GM21723 (cell line): ENCODE measurements around the gene HDAC9.
"Not testable (repeated sequence)": the region's sequence is repeated elsewhere in the genome, so short reads cannot be mapped to it uniquely, and the experiment has no call there.

Source experiments
- ATAC-seq: cut with Tn5 transposase; IDR thresholded peaks from one replicate; pipeline ENCODE4 v1.9.1; 2021; ENCODE audit warnings: mild to moderate bottlenecking, moderate library complexity; ENCODE audit not compliant: unreplicated experiment

Gene HDAC9

DNA sequence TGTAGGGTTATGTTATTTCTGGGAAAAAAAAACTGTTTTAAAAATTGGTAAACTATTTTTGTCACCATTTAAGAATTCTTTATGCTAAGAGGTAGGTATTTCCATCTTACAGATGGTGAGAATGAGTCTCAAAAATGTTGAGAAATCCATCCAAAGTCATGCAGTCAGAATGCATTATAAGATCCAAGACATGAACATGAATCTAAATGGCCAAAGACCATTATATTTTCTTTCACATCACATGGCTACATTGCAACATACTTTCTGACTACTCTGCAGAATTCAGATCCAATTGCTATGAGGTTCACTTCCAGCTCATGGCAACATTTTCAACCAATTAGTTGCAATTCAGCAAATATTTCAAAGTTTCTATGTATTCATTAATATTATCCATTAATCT, 440.7 kb downstream of the HDAC9 start:
- no peak for ATAC-seq

DNA sequence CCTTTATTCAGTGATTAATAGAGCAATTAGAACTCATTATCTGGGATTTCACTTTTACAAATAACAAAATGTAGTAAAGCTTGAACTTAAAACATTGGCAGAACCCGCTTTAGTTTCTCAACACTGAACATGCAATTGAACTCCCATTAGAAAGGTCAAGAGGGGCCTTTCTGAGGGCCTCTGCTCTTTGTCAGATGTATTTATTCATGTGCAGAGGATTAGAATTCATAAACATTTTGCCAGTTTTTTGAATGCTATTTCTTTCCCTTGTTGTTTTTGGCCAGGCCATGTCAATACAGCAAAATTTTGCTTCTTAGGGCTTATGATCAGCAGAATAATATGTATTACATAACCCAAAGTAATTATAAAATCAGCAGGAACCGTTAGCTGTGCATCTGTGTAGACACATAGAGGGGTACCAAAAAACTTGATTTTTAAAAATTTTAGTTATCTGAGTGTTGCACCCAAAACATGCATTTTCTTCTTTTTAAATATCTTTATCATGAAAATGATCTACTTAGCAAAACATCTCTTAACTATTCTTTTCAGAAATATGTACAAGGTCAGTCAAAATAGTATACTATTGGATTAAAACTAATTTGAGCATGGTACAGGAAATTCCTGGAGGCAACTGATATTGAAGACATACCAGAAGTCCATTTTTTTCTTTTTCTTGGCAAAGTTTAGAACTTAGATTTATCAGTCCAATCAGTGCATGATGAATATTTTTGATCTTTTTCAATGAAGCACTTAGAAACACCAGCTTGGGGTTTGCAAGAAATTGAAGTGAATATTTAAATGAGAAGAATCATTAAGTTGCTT, 444.4 kb downstream of the HDAC9 start:
- no peak for ATAC-seq

DNA sequence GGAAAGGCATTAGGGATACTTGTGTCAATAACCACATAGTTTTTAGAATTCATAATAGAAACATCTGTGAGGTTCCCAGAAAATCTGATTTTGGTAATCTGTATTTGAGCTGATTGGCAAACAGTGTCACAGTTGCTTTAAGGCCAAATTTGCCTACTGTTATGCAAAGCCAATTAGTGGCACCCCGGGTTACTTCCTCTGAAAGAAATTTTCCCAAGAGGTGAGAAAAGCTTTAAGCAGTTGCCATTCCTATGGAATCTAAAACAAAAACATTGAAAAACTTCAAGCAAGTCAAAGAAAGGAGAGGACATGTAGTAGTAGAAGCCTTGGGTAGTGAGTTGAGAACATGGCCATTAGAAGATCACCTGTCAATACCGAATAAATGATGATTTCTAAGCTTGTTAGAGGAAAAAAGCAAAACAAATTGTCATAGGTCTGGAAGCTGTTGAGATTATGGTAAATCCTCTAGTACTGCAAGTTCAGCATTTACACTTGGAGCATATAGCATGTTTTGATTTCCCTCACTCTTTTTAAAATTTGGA, 445.1 kb downstream of the HDAC9 start:
- ATAC-seq, result no peak

DNA sequence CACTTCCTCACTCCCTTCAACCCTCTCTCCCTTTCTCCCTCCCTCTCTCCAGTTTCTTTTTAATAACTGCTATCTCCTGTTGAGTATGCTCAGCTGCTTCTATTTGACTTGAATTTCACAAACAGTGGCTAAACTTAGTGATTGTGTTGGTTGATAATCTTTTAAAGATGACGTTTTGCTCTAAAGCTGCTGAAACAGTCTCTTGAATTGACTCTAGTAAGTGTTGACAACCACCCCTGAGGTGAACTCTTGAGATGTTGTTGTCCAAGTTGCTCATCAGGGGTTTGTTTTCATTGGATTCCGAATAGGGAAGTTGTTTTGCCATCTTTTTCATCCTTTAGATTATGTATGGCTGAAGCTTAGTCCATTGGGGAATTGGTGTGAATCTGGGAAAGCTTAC, 445.7 kb downstream of the HDAC9 start:
- ATAC-seq, result no peak

DNA sequence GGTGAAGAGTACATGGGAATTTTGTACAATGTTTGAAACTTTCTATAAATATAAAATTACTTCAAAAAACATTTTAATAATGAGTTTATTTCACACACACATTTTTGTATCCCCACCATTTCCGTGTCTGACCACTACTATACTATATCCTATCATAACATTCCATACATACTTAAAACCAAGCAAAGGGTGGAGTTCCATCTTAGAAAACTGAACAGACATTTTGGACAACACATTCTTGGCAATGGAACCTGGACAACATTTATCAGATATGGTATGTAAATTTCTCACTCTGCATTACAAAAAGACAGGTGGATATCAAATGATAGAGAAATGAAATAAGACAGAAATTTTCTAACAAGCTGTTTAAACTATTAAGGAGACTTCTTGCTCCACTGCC, 453.0 kb downstream of the HDAC9 start:
- no peak for ATAC-seq

DNA sequence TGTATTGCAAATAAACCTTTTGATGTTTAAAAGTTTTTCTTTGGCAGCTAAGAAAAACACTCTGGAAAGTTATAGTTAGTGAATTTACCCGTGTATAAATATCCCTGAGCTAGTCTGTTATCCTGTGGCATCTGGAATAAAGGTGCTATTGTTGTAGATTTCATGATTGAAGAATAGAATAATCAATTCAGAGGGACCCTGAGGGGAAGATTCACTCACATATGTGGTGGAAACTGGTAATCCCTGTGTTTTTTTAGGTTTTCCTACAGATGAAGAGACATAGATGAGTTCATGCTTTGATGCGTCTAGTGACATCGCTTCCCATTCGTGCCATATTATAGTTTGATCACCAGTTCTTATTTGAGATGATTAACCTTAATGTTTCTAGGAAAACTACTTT, 457.3 kb downstream of the HDAC9 start:
- ATAC-seq, result no peak

DNA sequence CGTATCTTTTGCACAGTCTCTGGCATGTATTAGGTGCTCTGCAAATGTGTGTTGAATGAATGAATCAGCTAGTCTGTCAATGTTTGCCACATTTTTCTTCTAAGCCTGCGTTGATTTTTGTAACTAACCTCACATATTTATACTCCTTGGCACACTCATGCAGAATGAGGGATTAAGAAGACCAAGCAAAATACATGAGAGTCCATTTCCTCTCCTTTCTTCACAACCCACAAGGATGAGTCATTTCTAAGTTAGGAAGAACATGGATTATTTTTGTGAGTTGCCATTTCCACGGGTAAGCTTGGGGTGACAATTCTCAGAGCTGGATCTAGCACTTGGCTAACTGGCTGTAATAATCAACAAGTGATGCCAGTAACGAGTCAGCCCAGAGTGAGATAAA, 463.1 kb downstream of the HDAC9 start:
- ATAC-seq, result no peak

DNA sequence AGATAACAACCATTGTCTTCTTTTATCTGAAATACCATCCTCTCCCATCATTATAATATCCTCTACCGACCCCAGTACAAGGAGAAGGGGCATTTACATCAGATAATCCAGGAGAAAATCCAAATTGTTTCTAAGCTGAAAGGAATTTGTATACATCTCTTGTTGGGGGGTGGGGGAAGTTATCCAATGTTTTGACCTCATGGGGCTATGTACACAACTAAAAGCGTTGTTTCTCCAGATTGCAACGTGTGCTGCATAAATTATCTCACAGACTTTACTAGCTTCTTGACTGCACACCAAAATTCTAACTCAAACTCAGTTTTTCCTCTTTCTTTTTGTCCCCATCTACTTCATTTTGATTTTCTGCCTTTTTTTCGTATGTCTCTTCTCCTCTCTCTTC, 465.2 kb downstream of the HDAC9 start:
- no peak for ATAC-seq

DNA sequence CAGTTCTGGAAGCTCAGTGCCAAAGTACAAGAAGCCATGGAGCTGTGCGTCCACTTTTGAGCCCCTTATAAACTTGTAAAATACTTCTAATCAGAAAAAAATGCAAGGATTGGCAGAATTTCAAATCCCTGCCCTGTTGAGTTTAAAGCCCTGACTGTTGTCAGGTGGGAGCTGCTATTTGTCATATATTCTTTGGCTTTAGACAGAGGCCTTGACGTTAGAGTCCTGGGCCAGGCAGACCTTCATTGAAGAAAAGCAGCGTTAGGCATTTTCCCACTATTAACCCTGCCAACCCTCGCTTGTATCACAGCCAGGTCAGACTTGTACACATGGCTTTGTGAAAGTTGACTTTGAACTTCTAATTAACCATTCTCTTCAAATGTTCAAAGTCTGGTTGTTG, 466.5 kb downstream of the HDAC9 start:
- no peak for ATAC-seq

DNA sequence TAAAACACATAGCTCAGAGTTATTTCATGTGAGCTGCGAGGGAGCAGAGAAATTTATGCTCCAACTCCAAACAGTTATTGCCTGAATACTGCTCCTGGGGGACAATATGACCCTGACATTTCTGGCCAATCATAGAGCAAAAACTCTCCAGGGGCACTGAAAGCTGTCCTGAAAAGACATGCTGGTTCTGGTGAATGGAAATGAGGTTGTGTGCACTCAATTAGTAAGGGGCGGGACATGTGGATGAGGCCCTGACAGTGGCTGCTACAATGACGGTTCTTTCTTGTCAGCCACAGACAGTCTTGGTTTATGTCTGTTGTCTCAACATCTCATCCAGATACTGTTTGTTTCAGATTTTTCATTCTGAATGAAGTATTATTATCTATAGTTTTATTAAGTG, 470.1 kb downstream of the HDAC9 start:
- ATAC-seq, result no peak

DNA sequence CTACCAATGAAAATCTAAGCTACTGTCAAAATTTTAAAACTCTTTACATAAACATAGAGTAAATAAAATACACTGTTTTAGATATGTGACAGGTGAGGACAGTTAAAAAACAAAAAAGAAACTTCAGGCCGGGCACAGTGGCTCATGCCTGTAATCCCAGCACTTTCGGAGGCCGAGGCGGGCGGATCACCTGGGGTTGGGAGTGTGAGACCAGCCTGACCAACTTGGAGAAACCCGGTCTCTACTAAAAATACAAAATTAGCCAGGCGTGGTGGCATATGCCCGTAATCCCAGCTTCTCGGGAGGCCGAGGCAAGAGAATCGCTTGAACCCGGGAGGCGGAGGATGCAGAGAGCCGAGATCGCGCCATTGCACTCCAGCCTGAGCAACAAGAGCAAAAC, 472.2 kb downstream of the HDAC9 start:
- not testable (repeated sequence) for ATAC-seq

DNA sequence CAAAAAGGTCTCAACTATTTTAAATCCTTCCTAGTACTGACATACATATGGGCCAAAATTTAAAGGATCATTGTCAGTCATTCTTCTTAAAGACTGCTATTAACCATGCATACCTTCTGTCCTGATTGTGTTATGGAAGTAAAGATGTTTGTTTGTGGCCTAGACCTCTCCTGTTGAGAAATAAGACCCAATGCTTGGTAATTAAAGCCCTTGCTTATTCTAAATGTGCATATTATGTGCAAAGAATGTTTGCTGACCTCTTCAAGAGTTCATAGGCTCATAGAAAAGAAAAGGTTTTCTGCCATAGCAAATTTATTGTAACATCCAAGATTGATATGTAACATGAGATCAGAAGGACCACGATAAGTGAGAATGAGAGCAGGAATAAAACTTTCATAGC, 476.3 kb downstream of the HDAC9 start:
- no peak for ATAC-seq

DNA sequence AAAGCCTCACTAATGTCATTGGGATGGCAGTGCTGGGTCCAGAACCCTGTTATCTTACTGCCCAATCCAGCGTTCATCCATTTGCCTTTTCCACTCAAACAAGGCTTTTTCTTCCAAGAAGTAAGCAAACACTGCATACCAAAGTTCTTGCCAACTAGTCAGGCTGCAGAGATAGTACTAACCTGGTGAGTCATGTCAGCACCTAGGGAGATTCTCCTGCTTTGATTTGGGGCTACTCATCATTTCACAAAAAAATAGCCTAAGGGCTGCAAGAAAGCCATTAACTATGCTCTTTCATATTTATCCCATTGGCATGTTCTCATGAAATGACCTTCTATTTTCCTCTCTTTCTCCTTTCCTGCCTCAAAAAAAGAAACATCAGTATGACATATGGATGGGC, 479.3 kb downstream of the HDAC9 start:
- no peak for ATAC-seq

DNA sequence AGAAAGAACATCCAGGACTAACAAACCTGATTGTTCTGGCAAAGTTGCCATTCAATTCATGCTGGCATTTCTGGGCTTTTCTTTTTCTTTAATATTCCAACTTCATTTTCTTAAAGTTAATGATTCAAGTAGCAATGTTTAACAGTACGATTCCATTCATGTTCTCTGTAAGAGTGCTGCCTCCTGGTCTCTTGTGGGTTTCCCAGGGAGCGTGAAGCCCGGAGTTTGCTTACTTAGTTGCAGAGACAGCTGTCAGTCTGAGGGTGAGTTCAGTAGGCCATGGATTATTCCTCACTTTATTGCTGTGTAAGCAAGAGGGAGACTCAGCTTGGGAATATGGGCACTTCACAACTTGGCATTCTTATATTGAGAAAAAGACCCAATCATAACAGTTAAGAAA, 479.7 kb downstream of the HDAC9 start:
- ATAC-seq, result no peak

DNA sequence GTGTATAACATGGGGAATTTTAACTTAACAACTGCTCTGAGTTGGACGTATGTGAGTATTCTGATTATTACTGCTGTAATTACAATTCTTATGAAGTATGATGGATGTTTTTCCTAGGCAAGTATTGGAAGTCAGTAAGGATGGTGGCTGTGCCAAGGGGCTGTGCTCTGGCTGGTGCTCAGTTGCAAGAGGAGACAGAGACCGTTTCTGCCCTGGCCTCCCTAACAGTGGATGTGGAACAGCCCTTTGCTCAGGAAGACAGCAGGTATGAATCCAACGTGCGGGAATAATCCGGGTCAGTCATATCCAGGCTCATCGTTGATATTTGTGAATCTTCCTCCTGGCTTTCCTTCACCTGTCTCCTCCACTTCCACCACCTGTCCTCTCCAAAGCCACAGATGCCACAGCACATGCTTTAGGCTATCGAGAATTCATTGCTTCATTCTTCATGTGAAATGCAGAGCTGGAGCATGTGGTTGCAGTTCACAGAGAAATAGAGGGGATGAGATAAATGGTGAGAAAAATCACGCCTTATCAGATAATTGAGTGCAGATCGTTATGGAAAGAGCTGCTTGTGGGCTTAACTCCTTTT, 480.2 kb downstream of the HDAC9 start:
- no peak for ATAC-seq

DNA sequence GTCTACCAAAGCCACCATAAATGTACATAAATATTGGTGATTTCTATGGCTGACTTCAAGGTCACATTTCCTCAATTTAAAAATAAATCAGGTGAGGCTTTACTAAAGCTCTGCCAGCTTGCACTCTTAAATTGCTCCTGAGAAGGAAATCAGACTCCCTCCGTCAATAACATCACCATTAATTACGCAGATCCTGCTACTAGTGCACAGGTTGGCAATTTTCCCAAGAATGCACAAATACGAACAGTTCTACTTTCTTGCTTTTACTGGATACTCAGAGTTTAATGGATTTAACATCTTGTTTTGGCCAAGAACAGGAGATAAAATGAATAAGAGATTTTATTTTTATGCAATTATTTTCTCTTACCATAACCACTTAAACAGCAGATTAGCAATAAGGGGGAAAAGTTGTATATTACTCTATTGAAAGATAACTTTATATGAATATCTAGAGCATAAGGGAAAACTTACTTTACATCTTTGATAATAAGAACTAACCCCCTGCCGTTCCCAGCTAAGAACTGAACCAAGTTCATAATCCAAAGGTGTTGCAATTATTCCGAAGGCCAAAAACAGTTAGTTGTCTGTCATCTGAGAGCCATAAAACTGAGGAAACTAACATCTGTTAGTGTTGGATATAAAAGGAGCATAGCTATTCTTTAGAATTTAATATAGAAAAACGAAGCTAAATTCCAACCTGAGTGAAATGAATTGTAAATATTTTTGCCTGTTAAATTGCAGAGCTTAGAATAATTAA, 481.3 kb downstream of the HDAC9 start:
- ATAC-seq, result no peak

DNA sequence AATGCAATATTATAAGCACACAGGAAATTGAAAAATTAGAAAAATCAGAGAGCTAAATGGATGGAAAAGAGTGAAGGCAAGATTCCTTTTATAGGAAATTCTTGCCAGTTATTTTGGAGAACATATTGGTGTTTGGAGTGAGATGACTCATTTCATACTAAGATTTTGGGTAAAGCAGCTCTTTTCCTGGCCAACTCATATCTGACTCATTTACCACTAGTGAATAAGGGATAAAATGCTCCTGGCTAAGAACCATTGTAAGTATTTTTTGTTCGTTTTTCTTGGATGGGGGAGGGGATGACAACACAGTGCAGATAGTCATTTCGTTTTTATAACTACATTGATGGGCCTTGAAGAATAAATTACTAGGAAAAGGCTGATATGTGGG, 482.6 kb downstream of the HDAC9 start:
- no peak for ATAC-seq

DNA sequence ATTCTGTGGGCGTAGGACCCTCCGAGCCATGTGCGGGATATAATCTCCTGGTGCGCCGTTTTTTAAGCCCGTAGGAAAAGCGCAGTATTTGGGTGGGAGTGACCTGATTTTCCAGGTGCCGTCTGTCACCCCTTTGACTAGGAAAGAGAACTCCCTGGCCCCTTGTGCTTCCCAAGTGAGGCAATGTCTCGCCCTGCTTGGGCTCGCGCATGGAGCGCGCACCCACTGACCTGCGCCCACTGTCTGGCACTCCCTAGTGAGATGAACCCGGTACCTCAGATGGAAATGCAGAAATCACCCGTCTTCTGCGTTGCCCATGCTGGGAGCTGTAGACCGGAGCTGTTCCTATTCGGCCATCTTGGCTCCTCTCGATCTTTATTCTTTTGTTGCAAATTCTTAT, 495.2 kb downstream of the HDAC9 start:
- not testable (repeated sequence) for ATAC-seq

DNA sequence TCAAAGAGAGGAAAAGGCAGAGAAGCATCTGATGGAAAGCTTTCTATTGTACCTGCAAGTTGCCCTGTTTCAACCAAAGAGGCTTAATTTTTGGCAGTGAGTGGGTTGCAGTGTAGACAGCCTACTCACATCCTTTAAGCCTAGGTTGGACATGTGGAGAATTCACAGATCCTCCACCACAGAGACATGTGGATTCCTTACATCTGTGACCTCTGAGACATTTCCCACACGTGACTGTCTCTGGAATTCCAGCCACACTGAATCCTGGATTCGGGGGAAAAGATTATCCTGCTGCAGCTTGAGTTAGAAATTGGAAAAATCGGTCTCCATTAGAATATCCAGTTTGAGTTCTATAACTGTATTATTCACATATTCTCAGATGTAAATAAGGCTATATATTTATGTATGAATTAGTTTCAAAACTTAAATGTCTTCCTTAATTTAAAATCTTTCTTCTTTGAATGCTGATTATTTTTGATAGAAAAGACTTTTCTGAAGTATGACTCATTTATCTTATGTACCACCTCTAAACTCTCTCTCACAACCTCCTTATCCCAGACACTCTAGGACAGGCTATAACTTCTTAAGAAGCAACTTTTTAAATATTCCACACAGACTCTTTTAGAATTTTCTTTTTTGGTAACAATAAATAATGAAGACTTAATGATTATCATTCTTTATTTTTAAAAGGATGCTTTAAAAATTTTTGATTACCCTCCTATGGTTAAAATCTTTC, 498.6 kb downstream of the HDAC9 start:
- no peak for ATAC-seq

DNA sequence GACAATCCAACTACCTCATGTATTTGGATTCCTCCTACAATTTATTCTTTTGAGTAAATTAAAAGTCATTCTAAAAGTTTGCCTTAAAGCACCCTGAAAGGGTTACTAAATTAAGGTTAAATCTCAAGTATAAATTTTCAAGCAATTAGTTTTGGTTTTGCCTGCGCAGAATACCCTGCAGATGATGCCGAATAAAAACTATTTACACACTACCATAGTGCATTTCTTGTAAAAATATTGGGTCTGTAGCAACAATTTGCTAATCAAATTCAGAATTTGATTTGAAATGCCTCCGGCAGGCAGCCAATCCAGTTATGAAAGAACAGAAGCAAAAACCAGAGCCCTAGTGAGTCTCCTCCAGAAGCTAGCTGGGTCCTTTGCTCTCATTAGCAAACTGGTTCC, 499.7 kb downstream of the HDAC9 start:
- ATAC-seq, result no peak

DNA sequence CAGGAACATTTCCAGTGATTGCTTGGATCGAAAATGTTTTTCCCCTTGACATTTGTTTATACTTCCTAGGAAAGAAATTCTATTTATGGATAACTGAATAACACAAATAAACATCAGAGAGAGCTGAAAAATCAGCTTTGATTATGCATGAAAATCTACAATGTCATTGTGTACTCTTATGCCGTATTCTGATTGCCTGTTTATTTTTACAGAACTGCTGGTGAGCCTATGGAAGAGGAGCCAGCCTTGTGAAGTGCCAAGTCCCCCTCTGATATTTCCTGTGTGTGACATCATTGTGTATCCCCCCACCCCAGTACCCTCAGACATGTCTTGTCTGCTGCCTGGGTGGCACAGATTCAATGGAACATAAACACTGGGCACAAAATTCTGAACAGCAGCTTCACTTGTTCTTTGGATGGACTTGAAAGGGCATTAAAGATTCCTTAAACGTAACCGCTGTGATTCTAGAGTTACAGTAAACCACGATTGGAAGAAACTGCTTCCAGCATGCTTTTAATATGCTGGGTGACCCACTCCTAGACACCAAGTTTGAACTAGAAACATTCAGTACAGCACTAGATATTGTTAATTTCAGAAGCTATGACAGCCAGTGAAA, 500.4 kb downstream of the HDAC9 start:
- no peak for ATAC-seq
